ENCODE measurements around the gene EMC1.

- TF ChIP-seq, protein P1, sequence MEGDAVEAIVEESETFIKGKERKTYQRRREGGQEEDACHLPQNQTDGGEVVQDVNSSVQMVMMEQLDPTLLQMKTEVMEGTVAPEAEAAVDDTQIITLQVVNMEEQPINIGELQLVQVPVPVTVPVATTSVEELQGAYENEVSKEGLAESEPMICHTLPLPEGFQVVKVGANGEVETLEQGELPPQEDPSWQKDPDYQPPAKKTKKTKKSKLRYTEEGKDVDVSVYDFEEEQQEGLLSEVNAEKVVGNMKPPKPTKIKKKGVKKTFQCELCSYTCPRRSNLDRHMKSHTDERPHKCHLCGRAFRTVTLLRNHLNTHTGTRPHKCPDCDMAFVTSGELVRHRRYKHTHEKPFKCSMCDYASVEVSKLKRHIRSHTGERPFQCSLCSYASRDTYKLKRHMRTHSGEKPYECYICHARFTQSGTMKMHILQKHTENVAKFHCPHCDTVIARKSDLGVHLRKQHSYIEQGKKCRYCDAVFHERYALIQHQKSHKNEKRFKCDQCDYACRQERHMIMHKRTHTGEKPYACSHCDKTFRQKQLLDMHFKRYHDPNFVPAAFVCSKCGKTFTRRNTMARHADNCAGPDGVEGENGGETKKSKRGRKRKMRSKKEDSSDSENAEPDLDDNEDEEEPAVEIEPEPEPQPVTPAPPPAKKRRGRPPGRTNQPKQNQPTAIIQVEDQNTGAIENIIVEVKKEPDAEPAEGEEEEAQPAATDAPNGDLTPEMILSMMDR (IDR thresholded peaks at IDR 0.05; ENCODE audit: insufficient read depth, low read length), result no peak
- no peak for TF ChIP-seq POLR2AphosphoS5 (IDR thresholded peaks at IDR 0.05; ENCODE audit: low read depth)
These were observed 59.5 kb downstream of the EMC1 start for GRCh38 chr1:19191811-19192210.

Measured in HL-60 (cell line).